ENCODE measurements around the gene ATRNL1.

ATRNL1 gene

DNA sequence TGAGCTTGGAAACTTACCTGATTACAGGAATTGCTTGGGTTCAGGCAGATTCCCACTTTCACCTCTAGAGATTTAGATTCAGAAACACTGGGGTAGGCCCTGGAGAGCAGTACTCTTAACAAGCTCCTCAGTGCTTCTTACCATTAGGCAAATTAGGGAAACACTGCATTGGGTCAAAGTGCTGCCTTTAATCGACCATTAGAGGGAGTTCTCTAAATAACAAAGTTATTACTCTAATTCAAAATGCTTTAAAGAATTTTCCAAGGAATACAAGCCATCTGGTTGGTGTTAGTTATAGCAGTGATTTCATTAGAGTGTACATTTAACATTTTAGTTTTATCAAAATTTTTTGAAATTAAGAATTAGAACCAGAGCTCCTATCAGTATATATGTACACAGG is 855.3 kb downstream of the ATRNL1 start:
- no peak for DNase-seq (ENCODE audit: low read depth in 2 of 2)

DNA sequence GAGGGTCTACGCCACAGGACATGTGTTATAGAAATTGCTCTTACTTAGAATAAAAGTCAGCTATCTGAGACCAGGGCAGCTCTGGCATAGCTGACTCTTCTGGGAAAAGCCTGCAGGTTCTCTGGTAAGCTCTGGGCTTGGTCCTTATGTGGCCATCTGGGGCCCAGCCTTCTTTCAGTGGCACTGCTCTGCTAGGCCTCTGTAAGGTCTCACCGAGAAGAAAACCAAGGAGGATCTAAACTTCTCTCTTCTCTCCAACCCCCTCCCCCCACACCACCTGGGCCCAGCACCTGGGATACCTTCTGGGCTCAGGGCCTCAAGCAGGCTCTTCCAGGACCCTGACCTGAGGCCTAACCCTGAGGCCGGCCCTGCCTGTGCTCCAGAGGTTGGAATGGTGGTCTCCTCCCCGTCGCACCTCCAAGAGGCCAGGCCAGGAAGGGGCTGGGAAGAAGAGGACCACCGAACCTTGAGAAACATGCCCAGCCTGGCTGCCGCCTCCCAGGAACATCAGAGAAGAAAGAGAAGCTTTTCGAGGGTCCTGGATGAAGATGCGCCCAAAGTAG is 856.2 kb downstream of the ATRNL1 start:
- no peak for DNase-seq (ENCODE audit: low read depth in 2 of 2)

DNA sequence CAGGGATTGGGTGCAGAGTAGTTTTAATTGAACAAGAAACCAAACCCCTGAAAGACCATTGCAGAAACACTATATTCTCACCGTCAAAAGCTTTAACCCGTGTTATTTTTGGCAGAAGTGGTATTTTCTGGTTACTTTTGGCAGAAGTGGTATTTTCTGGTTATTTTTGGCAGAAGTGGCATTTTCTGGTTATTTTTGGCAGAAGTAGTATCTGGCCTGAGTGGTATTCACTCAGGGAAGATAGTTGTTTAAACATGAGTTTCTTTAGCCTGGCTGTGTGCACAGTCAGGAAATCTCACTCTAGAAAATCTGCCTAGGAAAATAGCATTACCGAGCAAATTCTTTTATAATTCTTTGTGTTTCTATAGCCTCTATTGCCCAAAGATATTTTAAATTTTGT is 857.2 kb downstream of the ATRNL1 start:
- no peak for DNase-seq (ENCODE audit: low read depth in 2 of 2)

DNA sequence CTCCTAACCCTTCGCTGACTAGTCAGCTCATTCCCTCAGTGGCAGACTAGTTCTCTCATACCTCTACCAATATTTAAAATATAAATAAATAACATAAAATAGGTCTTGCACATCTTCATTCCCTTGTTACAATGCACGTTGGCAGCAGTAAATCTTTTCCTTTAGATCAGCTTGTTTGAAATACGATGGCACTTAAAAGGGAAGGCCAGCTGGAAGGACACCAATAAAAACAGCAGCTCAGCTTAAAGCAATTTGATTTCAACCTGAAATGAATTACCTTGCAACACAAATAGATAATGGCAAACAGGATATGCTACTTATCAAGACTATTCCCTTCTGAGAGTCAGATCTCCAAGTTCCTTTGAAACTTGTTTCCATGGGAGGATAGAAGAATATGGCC is 858.1 kb downstream of the ATRNL1 start:
- DNase-seq (ENCODE audit: low read depth in 2 of 2): no peak

DNA sequence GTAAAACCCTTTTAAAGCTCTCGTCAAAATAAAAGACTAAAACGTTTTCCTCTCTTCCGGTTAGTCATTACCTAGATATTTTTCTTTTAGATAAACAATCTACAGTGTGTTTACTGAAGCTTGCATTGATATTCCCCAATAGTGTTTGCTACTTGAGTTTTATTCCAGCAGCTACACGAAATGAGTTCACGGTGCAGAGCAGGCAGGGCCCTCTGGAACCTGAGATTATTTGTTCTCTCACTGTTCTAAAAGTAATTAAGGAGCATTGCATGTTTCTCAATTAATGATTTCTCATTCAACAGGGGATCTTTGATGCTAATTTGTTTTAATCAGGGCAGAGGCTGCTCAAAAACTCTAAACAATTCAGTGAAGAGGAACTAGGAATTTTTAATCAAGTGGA is 860.1 kb downstream of the ATRNL1 start:
- DNase-seq (ENCODE audit: low read depth in 2 of 2): no peak

DNA sequence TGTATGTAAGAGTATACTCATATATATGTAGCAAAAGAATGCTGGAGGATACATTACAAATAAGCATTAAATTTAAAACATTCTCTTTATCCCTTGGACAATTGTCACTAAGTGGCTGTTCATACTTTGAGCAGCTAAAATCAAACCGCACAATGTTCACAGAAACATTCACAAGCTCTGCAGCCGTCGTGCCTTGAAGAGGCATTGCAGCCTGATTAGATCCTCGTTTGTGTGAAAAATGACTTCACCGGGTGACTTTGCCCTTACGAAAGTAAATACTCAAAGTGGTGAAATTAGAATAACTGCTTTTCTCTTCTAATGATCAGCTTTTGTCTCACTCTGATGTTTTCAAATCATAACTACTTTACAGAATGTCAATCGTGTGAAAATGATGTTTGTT is 860.8 kb downstream of the ATRNL1 start:
- no peak for DNase-seq (ENCODE audit: low read depth in 2 of 2)

DNA sequence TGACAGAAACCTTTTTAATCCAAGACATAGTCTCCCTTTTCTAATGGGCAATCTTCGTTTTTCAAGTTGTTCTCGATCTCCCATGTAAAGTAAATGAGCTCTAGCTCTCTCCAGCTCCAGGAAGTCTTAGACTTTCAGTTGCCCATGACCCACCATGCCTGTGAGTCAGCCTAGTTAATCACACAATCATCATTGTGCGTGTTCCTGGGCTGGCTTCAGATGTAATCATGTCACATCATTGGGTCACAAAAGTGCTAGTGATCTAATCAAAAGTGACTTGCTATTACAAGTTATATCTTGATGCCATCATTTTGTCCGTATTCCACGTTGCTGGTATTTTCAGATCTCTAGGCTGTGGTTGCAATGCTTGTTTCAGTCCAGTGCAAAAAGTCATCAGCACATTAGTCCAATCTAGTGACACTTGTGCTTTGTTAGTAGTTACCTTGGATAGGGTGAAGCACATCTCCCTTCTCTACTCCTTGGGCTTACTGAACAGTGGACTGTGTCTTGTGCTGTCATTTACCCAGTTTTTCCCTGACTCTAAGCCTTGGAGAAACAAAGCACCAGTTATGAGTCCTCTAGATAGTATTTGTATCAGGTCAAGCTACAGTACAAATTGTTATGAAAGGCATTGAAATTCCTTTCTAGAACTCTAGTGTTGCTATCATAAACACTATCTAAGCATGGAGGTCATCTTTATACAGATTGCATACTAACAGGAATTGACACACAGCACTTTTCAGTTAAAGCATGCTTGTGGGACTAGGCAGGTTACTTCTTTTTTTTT is 863.3 kb downstream of the ATRNL1 start:
- no peak for DNase-seq (ENCODE audit: low read depth in 2 of 2)

DNA sequence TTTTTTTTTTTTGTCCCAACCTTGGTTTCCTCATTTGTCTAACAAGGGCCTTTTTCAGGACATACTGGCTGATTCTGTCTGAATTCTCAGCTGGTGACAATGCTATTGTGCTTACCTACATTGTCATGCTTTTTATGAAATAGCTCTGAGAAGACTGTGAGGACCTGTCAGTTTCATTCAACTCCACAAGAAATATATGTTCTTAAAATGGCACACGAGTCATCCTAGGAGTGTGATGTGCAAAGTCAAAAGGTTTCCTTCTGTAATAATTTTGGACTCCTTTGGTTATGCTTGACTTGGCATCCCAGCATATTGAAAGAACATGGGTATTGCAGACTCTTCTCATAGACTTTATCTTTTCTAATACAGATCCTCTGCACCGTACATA is 863.8 kb downstream of the ATRNL1 start:
- DNase-seq (ENCODE audit: low read depth in 2 of 2): no peak

DNA sequence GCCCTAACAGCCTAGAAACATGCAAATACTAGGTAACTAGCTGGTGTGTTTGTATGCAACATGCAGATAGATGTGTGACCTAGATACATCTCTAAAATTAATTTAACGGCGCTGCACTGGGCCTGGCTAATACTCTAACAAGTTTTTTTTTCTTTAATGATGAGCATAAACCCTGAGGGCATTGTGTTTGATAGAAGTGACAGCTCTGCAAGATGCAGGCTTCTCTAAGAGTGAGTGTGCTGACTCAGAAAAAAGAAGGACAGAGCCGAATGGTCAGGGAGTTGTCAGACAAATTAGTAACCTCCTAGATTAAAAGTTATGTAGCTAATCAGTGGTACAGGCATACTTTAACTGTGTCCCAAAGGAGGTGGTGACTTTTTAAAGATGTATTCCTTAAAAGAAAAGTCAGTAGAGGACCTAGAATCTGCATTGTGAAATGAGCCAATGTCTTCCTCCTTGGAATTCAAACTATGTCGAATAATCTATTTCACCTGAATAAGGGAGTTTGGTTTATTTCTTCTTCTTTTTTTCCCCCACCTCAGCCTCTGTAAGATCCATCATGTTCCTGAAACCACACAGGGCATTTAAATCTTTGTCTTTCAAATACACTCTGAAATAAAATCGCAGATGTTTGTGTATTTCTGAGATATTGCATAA is 864.7 kb downstream of the ATRNL1 start:
- no peak for DNase-seq (ENCODE audit: low read depth in 2 of 2)

DNA sequence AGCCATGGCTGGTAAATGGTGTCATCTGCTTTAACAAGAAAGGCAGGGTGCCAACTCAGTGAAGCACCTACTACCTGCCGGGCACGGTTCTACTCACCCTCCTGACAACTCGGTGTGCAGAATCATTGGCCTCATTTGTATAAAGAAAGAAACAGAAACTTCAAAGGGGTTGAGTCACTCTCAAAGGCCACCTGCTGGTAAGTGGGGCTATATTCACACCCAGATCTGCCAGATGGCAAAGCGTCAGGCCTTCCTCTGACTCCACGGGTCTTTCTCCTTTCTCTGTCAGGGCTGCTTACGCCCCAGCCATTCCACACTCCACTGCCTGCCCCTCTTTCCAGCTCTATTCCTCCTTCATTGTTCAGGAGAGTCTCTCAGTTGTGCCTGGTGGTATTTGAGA is 870.7 kb downstream of the ATRNL1 start:
- no peak for DNase-seq (ENCODE audit: low read depth in 2 of 2)

DNA sequence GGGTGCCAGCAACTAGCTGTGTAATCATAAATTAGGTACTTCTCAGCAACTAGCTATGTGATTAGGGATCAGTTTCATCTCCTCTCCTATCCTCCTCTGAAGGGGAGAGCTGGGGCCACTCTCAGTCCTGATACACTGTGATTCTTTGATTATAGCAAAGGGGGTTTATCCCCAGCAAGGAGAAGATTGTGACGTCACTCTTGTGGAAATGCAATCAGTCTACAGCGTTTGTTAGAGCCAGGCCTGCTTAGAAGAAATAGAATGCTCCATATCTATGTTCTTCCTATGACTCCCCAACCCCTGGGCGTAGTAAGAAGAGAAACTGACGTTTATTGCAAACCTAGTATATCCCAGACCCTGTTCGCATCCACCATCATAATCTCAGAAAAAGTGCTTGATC is 871.7 kb downstream of the ATRNL1 start:
- no peak for DNase-seq (ENCODE audit: low read depth in 2 of 2)

DNA sequence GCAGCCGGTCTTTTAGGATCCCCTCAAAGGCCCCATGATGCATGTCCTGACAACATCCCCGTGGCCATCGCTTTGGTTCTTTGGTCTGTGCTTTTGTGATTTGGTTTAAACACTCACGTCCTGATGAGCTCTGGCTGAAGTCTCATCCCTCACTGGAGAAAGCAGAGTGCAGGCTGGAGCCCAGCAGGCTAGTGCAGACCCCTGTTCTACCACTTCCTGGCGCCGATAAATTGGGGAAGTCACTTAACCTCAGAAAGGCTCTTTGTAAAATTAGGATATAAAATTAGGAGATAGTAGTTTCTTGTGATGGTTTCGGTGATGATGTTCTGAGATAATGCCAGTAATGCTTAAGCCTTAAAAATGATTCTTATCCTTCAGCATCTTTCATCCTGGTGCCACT is 872.2 kb downstream of the ATRNL1 start:
- DNase-seq (ENCODE audit: low read depth in 2 of 2): no peak

DNA sequence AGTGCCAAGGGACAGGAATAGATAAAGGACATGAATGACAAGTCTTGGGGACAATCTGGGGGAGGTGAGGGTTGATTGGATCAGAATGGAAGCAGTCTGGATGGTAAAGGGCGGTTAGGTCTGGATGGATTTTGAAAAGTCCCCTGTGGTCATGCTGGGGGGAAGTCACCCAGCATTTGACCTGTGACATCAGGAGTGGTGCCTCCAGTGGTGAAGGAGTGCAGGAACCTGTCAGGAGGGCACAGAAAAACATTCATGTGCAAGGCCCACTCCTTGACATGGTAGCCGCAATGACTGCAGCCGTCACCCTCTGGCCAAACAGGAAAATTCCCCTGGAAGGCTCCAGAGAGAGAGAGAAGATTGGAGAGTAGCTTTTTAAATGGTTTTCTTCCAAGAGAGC is 875.1 kb downstream of the ATRNL1 start:
- DNase-seq (ENCODE audit: low read depth in 2 of 2): no peak

DNA sequence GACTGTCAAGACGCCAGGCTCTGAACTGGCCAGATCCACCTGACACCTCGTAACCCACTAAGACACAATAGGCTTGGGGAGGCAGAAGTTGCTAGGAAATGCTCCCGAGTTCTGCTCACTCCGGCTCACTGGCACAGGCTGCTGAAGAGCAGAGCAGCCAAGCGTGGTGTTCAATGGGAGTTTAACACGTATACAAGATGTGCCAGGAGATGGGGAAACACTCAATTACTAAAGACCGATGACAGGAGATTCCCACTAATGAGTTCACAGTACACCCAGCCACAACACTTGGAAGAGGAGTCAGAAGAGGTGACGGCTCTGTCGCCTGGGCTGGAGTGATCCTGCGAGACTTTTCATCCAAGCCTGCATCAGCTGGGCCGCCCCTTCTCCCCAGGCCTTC is 876.4 kb downstream of the ATRNL1 start:
- no peak for DNase-seq (ENCODE audit: low read depth in 2 of 2)

DNA sequence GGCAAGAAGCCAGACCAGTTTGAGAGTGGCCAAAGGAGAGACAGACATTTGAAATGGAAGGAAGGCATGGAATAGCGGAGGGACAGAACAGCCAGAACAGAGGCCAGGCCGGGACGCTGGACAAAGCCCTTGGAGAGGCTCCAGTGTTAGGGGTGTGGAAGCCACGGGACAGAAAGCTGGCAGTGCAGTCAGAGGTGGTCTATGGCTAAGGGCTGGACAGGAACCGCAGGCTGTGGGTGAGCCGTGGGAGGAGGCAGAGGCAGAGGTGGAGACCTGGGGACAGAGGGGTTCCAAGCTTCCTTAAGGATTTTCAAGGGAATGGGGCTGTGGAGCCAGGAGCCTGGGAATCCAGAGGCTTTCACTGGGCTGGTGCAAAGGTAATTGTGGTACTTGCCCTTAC is 878.8 kb downstream of the ATRNL1 start:
- no peak for DNase-seq (ENCODE audit: low read depth in 2 of 2)

DNA sequence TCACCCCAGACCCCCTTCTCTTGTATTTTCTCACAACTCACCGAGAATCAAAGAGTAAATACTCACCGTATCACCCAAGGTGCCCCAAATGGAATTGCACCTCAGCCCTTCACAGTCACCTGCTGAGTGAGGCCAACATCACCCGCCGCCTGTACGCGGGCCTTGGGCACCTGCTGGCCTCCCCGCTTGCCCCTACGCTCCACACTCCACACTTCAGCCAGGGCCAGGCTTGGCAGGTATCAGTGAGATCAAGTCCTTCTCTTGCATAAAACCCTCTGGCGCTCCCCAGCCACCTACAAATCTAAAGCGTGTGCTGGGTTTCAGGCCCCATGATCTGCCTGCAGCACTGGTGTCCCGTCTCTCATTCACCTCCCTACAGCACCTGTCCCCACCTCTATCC is 879.3 kb downstream of the ATRNL1 start:
- no peak for DNase-seq (ENCODE audit: low read depth in 2 of 2)

DNA sequence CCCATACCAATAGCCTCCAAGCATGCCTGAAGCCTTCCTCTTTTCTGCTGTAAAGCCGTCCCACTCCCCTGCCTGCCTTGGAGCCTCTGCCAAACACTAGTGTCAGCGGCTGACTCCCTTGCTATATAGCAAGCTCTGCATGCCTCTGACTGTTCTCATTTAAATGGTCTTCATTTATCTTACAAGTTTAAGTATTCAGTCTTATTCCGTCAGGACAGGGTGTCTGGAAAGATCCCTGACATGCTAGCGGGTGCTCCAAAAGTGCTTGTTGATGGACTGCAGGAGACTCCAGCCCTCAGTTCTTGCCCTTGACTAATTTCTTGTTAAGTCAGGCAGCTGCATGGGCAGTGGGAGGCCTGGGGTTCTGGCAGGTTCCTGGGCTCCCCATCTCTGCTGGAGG is 881.2 kb downstream of the ATRNL1 start:
- DNase-seq (ENCODE audit: low read depth in 2 of 2): no peak

DNA sequence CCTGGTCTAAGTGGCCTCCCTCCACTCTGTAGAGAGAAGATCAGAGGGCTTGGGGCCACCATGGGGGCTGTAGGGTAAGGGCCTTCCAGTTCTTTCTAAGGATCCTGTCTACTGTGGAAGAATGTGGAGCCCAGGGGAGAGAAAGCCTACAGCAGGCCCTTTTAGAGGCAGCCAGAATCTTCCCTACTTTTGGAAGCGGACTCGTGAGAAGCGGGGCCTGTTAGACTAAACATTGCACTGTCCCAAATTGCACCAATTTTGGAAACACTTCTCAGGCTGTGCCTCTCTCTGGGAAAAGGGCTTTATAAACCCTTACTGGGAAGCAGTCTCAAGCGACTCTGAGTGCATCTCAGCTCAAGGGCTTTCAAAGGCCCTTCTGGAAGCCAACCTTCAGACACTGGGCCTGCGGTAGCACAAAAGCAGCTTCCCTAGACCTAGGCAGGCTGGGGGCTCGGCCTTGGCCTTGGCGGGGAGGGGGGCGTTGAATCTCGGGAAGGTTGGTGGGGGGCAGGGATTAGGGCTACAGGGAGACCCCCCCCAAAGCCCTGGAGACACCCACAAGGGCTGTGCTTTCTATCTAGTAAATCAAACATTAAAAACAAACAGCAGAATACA is 881.8 kb downstream of the ATRNL1 start:
- DNase-seq (ENCODE audit: low read depth in 2 of 2): no peak

DNA sequence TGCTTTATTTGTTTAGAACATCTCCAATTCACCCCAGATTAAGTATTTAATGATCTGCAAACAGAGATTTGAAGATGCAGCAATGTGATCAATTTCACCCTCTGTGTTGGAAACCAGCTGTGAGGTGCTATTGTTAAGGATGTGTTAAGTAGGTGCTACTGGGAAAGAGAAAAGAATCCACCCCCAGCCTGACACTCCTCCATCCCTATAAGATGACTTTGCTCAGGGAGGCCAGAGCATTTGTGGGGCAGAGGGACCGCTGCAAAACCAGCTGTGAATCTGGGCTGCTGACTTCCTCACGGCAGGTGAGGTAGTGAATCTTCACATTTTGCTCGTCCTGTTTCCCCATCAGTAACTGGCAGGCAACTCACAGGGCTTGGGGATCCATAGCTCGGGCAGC is 882.3 kb downstream of the ATRNL1 start:
- DNase-seq (ENCODE audit: low read depth in 2 of 2): no peak

DNA sequence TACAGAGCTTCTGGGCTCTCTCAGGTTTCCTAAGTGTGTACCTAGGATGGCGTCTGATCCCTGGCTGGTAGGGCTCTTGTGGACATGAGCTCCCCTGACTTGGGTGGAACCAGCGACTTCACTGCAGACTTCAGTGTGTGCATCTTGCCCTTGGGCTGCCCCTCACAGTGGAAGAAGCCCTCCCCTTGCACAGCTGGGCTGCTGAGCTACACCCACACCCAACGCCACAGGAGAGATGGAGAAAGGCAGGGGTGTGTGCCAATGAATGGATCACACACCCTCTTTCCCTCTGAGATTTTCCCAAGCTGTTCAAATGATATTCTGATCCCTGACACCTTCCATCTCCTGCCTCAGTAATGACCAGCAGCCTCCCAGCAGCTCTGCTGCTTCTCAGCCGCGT is 883.2 kb downstream of the ATRNL1 start:
- DNase-seq (ENCODE audit: low read depth in 2 of 2): no peak

DNA sequence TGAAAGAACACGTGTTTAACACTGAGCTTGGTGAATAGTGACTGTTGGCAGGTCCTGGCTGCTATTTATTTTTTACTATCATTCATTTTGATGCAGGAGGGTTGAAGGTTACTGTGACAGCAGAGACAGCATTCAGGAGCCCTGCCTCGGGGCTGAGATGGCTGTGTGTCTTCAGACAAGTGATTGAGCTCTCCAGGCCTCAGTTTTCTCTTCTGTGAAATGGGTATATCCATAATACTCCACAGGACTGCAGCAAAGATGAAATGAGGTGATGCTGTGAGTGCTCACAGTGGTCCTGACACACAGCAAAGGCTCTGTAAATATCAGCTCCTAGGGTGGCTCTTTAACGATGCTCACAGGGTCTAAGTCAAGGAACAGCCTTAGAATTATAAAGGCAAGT is 884.7 kb downstream of the ATRNL1 start:
- DNase-seq (ENCODE audit: low read depth in 2 of 2): no peak

DNA sequence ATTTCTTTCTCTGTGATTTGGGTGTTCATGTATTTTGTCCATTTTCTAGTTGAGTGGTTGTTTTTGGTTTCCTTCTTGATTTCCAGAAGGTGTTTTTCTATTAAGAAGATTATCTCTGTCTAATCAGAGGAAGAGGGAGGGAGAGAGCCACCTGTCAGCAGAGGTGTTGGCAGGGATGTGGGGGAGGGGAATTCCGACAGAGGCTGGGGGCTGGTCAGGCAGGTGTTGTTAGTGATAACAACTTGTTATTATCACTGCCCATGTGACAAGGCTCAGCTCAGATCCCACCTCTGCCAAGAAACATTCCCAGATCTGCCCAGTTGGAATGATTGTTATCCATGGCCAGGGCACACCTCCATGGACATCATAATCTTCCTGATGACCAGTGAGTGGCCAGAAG is 886.4 kb downstream of the ATRNL1 start:
- no peak for DNase-seq (ENCODE audit: low read depth in 2 of 2)

DNA sequence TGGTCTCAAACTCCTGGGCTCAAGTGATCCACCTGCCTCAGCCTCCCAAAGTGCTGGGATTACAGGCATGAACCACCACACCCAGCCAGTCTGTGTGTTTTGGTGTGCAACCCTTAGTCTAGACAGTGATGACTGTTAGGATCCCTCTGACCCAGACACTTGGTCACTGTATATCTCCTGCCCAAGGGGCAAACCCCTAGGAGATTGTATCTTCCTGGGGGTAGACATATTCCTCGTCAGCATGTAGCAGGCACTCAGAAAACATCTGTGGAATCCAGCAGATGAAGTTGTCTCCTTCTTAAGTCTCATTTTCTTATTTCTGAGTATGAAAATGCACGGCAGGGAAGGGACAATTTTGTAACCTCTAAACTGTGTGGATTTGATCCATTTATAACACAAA is 887.3 kb downstream of the ATRNL1 start:
- DNase-seq (ENCODE audit: low read depth in 2 of 2): no peak
